ENCODE measurements around the gene PJA1.

Gene PJA1

DNA sequence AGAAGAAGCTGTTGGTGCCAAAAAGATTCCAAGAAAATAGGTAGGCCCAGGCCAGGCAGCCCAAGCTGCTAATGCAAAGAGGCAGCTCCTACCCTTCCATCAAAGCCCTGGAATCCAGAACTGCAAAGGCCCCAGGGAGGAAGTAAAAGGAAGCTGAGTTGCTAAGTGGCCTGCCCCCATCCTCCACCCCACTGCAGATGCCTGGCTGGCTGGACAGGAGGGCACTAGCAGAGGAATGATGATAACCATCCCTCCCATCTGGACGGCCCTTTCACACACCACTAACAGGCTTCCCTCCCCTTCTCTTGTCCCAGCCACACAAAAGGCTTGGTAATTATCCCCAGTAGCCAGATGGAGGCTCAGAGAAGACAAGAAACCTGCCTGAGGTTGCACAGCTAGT, 32.4 kb upstream of the PJA1 start:
- no peak for DNase-seq (ENCODE audit: low spot score)
- CTCF ChIA-PET: interaction anchor here (0.6 kb wide), 2 partner anchors 165 to 1078 kb away, joined by 3 read pairs; no protein-coding TSS in a partner anchor
- no peak overlapping the region for H3K27ac ChIP-seq
- TF ChIP-seq, protein P1, sequence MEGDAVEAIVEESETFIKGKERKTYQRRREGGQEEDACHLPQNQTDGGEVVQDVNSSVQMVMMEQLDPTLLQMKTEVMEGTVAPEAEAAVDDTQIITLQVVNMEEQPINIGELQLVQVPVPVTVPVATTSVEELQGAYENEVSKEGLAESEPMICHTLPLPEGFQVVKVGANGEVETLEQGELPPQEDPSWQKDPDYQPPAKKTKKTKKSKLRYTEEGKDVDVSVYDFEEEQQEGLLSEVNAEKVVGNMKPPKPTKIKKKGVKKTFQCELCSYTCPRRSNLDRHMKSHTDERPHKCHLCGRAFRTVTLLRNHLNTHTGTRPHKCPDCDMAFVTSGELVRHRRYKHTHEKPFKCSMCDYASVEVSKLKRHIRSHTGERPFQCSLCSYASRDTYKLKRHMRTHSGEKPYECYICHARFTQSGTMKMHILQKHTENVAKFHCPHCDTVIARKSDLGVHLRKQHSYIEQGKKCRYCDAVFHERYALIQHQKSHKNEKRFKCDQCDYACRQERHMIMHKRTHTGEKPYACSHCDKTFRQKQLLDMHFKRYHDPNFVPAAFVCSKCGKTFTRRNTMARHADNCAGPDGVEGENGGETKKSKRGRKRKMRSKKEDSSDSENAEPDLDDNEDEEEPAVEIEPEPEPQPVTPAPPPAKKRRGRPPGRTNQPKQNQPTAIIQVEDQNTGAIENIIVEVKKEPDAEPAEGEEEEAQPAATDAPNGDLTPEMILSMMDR (conservative IDR thresholded peaks at IDR 0.05; ENCODE audit: low read depth): no peak
- POLR2A ChIA-PET (ENCODE audit: low non-redundant PET): no interaction called here

- no peak overlapping the region for H3K27ac ChIP-seq
- TF ChIP-seq, protein P1 (conservative IDR thresholded peaks at IDR 0.05; ENCODE audit: low read depth): no peak
- DNase-seq (ENCODE audit: low spot score): no peak
- ChIA-PET CTCF (no interaction called here), POLR2A (ENCODE audit: low non-redundant PET) (no interaction called here)
Observed at GRCh38 chrX:69196666-69197065, 31.4 kb upstream of the PJA1 start.

DNA sequence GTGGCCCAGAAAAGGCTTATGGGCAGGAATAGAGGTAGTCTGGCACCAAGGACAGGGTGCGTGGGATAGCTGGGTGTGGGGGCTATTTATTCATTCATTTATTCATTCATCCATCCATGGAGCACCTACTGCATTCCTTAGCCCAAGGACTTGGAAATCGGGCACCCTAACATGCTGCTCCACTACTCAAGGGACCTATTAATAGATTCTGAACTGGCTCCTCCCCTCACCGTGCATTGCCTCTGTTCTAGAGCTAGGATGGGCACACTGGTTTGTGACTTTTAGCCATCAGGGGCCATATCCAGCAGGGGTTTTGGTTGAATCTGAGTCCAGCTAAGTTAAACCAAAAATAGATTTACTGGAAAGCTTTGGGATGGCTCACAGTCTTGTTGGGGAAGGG, 30.6 kb upstream of the PJA1 start:
- no peak overlapping the region for H3K27ac ChIP-seq
- TF ChIP-seq, protein P1 (conservative IDR thresholded peaks at IDR 0.05; ENCODE audit: low read depth): no peak
- ChIA-PET CTCF (no interaction called here), POLR2A (ENCODE audit: low non-redundant PET) (no interaction called here)
- DNase-seq (ENCODE audit: low spot score): no peak

DNA sequence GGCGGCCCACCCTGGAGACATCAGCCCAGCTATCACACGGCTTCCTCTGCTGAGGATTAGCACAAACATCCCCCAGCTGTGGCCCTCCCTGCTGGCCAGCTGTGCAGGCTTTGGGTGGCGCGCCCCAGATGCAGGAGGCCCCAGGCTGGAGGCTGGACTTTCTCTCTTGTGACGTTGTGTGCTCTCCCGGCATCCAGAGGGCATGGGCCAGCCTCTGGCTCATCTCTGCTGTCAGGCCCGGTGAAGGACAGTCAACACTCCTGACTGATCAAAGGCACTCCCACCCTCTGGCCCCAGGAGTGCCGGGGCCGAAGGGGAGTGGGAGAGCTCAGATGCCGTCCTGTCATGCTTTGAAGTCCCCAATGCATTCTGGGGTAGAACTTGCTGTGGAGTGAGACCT, 29.9 kb upstream of the PJA1 start:
- CTCF ChIA-PET: no interaction called here
- no peak for DNase-seq (ENCODE audit: low spot score)
- POLR2A ChIA-PET (ENCODE audit: low non-redundant PET): no interaction called here
- TF ChIP-seq, protein P1 (conservative IDR thresholded peaks at IDR 0.05; ENCODE audit: low read depth): no peak
- H3K27ac ChIP-seq: no peak overlapping the region

DNA sequence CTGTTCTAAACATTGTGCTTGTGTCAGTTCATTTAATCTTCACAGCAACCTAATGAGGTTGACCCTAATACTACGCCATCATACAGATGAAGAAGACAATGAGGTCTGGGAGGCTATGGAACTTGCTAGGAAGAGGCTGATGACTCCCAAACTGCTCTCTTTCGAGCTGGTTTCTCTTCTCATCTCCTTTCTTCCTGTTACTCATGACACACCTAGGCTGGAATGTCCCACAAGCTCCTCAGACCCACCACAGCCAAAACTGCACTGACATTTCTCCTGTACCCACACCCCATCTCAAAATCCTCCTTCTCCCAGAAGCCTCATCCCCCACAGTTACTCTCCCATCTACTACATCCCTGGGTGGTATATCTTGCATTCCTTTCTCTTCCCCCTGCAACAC, 27.4 kb upstream of the PJA1 start:
- no peak overlapping the region for H3K27ac ChIP-seq
- POLR2A ChIA-PET (ENCODE audit: low non-redundant PET): no interaction called here
- TF ChIP-seq, protein P1 (conservative IDR thresholded peaks at IDR 0.05; ENCODE audit: low read depth): no peak
- DNase-seq (ENCODE audit: low spot score): no peak
- CTCF ChIA-PET: no interaction called here

DNA sequence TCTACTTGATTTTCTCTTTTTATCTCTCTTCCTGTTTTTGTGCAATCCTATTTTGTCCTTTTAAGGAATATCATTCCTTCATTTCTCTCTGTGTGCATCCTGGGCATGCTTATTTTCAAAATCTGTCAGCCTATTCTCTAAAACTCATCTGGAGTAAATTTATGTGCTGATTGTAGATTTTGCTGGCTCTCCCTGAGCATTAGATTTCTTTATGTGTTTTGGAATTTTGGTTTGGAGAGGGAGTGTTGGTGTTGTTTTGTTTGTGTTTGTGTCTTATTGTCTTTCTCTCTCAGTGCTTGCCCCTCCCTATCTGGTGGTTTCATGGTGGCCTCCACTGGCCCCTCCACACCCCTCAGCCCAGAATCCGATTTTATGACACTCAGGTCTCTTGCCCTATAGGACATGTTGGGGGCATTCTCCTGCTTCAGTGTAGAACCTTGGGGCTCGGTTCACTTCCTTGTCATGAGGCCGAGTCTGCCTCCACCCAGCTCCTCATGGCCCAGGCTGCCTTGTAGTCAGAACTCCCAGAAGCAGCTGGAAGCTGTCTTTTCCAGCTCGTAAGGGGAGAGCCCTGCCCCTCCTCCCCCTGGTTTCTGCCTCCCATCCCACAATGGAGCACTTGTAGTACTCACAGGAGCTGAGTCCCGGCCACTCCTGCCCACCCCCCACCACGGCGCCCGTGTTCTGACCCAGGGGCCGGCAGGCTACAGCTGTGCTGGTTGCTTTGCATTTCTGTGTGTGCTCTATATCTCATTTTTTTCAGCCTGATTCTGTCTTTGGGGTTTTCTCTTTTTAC, 24.5 kb upstream of the PJA1 start:
- POLR2A ChIA-PET (ENCODE audit: low non-redundant PET): no interaction called here
- CTCF ChIA-PET: no interaction called here
- no peak for DNase-seq (ENCODE audit: low spot score)
- H3K27ac ChIP-seq: no peak overlapping the region
- TF ChIP-seq, protein P1 (conservative IDR thresholded peaks at IDR 0.05; ENCODE audit: low read depth): no peak
